ENCODE data around the gene ACY1.
A peak's percentile ranks its signal among the peaks of the same experiment; 100 is the strongest.

ACY1 gene

DNA sequence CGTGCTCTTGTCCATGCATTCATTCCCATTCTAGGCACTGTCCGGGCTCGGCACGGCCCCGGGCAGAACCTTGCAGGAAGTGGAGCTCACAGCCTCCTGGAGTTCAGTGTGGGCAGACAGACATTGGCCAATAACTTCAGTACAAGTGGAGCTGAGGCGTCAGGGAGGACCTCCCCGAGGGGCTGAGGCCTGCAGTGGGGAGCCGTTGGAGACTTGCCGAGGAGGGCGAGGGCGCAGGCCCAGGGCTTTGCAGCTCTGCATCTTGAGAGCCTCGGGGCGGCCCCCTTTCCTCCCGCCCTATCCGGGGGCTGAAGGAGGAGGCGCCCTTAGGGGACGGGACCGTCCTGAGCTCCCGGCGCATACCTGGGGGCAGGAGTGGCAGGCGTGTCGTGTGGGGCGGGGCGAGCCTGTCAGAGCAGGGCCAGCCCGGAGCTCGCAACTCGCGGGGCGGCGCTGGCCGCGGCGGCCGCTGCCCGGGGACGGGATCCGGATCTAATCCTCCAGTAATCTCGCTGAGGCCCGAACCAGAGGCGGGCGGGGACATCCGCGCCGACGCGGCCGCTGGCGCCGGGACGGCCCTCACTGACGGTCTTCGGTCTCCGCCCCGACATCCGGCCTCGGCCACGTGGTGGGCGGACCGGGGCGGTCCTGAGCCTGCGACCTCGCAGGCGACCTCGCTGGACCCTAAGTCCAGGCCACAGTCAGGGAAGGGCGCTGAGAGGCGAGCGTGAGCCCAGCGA, at the start of gene ACY1:
TSS of gene ACY1 (plus strand) at position 698 of the 740 bp plus-strand sequence. CDS start 530 bp downstream, outside the sequence.
- DNase-seq = peak in 50 of 56 donors; percentile 29 to 85 (median 64)

GRCh38 chr3:51934139-51934850, 49.0 kb upstream of the ACY1 start:
- DNase-seq = no peak

DNA sequence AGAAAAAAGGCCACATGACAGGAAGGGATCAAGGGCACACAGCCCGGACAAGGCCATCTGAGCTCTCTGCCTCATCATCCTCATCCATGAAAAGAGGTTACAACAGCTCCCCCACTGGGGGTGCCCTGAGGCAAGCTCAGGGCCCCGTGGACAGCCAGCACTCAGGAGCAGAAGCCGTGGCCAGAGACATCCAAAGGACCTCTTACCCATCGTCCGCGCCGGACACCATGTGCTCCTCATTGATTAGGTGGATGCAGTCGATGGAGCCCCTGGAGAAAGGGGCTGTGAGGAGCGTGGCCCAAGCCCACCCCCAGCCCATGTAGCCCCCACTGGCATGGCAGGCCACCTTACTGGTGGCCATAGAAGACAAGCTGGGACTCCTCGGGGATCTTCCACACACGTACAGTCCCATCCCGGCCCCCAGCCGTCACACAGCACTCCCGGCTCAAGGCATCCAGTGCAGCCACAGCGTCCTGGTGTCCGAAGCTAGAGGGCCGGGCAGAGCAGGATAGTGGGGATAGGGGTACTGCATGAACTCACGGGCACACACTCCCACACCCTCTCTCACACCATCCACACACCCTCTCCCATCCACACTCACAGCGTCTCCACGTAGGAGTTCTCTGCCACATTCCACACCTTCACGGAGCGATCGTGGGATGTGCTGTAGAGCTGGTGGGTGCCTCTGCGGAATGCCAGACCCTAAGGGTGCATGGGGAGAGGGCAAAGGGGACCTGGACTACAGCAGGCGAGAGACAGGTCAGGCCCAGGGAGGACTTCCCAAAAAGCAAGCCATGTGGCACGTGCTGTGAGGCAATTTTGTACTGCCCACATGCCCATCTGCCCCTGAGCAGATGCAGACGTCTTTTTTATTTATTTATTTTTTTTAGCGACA, 48.1 kb upstream of the ACY1 start:
- DNase-seq = no peak

DNA sequence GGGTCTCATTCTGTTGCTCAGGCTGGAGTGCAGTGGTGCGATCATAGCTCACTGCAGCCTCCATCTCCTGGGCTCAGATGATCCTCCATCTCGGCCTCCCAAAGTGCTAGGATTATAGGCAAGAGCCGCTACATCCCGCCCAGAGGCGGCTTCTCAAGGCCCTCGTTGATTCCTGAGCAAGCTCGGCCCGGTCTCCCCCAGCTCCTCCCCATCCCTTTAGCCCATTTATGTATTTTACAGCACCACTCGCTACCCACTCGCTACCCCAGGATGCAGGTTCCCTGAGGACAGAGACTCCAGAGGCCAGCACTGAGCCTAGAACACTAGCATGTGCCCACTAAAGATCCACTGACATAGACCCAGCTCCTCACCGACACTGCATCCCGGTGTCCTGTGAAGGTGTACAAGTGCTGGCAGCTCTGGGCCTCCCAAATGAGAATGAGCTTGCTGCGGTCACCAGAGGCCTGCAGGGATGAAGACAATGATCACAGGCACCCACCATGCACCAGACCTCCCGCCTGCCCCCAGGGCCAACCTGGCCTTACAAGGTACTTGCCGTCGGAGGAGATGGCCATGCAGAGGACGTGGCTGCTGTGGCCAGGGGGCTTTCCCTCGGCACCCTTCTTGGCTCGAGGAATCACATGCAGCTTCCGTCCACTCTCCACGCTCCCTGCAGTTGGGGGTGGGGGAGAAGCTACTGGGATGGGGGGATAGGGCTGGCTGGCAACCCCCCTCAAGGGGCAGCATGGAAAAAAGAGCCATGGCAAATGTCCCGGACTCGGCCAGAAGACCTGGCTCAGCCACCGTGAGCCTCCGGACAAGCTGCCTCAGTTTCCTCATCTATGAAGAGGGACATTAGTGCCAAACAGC, 47.2 kb upstream of the ACY1 start:
- no peak for DNase-seq

DNA sequence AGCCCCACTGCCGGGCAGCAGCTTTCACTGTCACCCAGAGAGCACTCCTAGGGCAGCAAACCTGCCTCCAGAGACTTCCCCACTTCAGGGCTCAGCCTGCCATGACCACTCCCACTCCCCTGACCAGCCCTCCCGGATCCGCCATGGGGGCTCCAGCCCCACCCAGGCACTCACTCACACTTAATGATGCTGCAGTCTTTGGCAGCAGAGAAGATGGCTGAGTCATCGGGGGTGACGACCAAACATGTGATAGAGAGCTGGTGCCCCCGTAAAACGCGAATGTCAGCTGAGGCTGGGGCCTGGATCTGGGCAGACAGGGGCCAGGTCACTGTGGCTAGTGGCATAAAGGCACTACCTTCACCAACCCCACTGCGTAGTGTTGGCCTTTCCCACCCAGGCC, 46.3 kb upstream of the ACY1 start:
- DNase-seq = peak in 2 of 56 donors; percentile 11 to 25

GRCh38 chr3:51937611-51938450, 45.5 kb upstream of the ACY1 start:
- DNase-seq = no peak

- DNase-seq = no peak
Observed at GRCh38 chr3:51938780-51939425, 44.4 kb upstream of the ACY1 start.

DNA sequence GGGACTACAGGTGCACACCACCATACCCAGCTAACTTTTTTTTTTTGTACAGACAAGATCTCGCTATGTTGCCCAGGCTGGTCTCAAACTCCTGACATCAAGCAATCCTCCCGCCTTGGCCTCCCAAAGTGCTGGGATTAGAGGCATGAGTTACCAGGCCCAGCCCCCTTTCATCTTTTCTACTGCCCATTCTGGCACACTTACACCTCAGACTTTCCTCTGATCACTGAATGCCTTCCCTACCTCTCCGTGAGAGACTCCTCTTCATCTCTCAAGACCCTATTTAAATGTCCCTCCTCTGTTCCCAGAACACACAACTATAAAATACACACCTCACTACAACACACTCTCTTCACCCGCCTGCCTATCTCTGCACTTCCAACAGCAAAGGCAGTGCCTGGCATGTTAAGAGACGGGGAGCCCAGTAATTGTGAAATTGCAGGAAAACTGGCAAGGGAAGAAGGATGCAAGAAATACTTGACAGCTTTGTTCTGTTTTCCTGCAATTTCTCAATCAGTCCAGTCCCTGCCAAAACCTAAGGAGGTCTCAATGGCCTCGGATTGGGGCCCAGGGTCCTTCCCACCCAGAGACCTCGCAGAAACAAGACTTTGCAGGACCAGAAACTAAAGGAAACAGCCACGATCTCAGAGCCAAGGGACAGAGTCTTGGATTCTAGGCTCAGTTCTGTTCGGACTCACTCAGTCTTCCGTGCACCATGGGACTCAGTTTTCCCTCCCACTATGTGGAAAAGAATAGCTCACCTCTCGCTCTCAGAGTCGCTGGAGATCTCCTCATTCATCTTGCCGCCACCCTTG, 42.5 kb upstream of the ACY1 start:
- no peak for DNase-seq

GRCh38 chr3:51941463-51941797, 41.9 kb upstream of the ACY1 start:
- no peak for DNase-seq

DNA sequence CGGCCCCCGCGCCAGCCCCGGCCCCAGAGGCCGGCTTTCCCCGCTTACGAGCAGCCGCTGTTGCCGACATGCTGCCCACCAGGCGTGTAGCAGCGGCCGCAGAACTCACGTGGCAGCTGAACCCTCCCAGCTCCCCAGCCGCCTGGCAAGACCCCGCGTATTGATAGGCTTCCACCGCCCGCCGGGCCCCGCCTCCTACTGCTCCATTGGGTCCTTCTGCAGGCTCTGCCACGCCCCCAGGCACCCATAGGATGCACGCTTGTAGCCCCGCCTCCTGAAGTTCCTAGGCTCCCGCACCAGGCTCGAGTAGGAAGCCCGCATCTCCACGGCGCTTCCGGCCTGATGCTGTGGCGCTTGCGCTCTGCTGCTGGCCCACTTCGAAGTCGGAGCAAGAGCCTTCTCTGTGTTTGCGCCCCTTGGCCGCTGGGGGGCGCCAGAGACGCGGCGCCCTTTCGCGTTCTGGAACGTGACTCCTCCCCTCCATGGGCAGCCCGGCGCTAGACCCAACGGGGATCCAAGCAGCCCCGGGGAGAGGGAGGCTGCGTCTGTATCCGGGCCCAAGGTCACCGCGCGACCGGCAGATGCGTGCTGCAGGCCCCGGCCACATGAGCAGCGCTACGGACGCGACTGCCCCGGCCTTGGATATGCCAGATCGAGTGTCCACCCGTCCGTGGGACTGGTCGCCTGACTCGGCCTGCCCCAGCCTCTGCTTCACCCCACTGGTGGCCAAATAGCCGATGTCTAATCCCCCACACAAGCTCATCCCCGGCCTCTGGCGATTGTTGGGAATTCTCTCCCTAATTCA, 41.3 kb upstream of the ACY1 start, which contains the start of the genes PARP3 and RRP9:
TSS of gene PARP3 (plus strand) at position 566 of the 805 bp plus-strand sequence. CDS start 993 bp downstream, outside the sequence.
TSS of gene RRP9 (minus strand) at position 107 of the 805 bp plus-strand sequence. CDS start at position 70, 37 bp downstream.
- peak; percentile 92 to 100 (median 100) for DNase-seq

DNA sequence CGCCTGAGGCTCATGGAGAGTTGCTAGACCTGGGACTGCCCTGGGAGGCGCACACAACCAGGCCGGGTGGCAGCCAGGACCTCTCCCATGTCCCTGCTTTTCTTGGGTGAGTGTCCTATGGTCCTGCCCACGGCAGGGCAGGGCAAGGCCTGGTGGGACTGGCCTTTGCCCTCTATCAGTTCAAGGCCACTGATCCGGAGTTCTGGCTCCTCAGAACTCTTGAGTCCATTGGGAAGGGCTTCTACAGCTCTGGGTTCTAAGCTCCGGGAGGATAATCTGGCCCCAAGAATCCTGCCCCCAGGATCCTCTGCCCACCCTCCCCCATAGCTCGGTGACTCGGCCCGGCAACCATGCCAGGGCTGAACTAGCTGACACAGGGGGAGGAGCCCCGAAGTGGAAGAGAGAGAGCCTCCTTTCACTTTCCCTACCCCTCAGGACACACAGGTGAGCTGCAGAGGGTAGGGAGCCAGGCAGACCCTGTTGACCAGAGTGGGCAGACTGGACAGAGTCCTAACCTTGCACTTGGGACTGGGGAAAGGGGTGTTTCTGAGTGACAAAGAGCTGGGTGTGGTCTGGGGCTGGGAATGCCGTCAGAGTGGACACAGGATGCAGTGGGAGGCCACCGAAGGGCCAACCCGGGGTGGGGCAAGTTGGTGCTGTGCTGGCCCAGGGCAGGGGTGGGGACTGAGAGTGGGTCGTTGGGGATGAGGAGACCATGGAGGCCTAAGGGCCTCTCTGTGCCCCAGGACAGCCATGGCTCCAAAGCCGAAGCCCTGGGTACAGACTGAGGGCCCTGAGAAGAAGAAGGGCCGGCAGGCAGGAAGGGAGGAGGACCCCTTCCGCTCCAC, 40.5 kb upstream of the ACY1 start:
- peak in 1 of 56 donors; percentile 8 for DNase-seq

- no peak for DNase-seq
Observed at GRCh38 chr3:51943451-51944391, 39.6 kb upstream of the ACY1 start.

- DNase-seq = no peak
Observed at GRCh38 chr3:51944451-51945021, 38.8 kb upstream of the ACY1 start.

- no peak for DNase-seq
Observed at GRCh38 chr3:51945031-51945840, 38.1 kb upstream of the ACY1 start.
